MCF 10A (cell line): ENCODE data around the gene CLSTN2. TPM values are rescaled to one million over a fixed set of nuclear protein-coding genes. Genes with fewer than 3 reads are reported as not detected.

Experiments
- BruUV-seq: library from RNA; stranded (reverse); fragments of 400-500 nt; replicated peaks from 2 replicates; lab custom pipeline; 2021; lab: Mats Ljungman, UMichigan
- CTCF ChIA-PET: fragments of 300-600 bp; sonication (Branson Sonifier 250); formaldehyde crosslinking; extraction: SDS; loops from one replicate; lab custom pipeline; 2021; ENCODE audit warnings: antibody characterized with exemption, inconsistent platforms; lab: Yijun Ruan, JAX
- POLR2A ChIA-PET: fragments of 300-600, 350-650 bp; sonication (Branson Sonifier 250); formaldehyde crosslinking; extraction: SDS; loops from one replicate; lab custom pipeline; 2020; ENCODE audit warnings: antibody characterized with exemption, inconsistent platforms; lab: Yijun Ruan, JAX
- DNase-seq: peaks from one replicate; pipeline ENCODE4 v3.0.0-alpha.2; 2018; ENCODE audit not compliant: unreplicated experiment
- H3K27ac Mint-ChIP-seq: one replicate; pipeline ENCODE4 v1.8.0; 2022; ENCODE audit warnings: mild to moderate bottlenecking, low read depth, mixed read lengths; ENCODE audit not compliant: unreplicated experiment
- H3K27me3 Mint-ChIP-seq: one replicate; pipeline ENCODE4 v1.8.0; 2022; ENCODE audit warnings: mixed read lengths; ENCODE audit not compliant: insufficient read depth, unreplicated experiment
- H3K36me3 Mint-ChIP-seq: one replicate; pipeline ENCODE4 v1.8.0; 2022; ENCODE audit warnings: mild to moderate bottlenecking, moderate library complexity, mixed read lengths; ENCODE audit not compliant: insufficient read depth, unreplicated experiment
- H3K4me1 Mint-ChIP-seq: one replicate; pipeline ENCODE4 v1.8.0; 2022; ENCODE audit warnings: mixed read lengths; ENCODE audit not compliant: insufficient read depth, unreplicated experiment
- H3K4me3 Mint-ChIP-seq: one replicate; pipeline ENCODE4 v1.8.0; 2022; ENCODE audit warnings: mild to moderate bottlenecking, moderate library complexity, mixed read lengths; ENCODE audit not compliant: unreplicated experiment
- H3K9me3 Mint-ChIP-seq: one replicate; pipeline ENCODE4 v1.8.0; 2022; ENCODE audit warnings: mixed read lengths; ENCODE audit not compliant: unreplicated experiment
- CTCF ChIP-seq: fragments of 200-600 bp; IDR thresholded peaks from one replicate; pipeline ENCODE4 v1.8.0; 2022; ENCODE audit warnings: antibody characterized with exemption, mild to moderate bottlenecking; ENCODE audit not compliant: unreplicated experiment
- intact Hi-C: fragments of 100-400 bp; cut with micrococcal nuclease; formaldehyde crosslinking; loops from 2 replicates; pipeline ENCODE4 v1.14.1; 2022
- total RNA-seq: library from RNA; stranded (reverse); gene quantifications from 2 replicates; pipeline ENCODE4 v1.2.3, GENCODE V29; 2022

CLSTN2 gene
- total RNA-seq, 1 experiment from 2014 or later, result not detected

- Mint-ChIP-seq H3K9me3 (no peaks in the 10 kb centered on the region), H3K4me1 (peaks cover 5% of the 10 kb centered on the region), H3K27ac (no peak overlapping the region), H3K4me3 (no peak overlapping the region), H3K27me3 (no peaks in the 10 kb centered on the region), H3K36me3 (no peaks in the 10 kb centered on the region)
- POLR2A ChIA-PET, result no interaction called here
- TF ChIP-seq CTCF, result no peak
- BruUV-seq, result no TSS peak
- intact Hi-C loops, result no loop called here
- no peak for DNase-seq
- CTCF ChIA-PET, result interaction anchor here (0.6 kb wide), 2 partner anchors 205 to 946 kb away, joined by 3 to 7 read pairs; no protein-coding TSS in a partner anchor
Measured at GRCh38 chr3:140614001-140614400, 679.0 kb downstream of the CLSTN2 start.

GRCh38 chr3:140617135-140617534 is 682.1 kb downstream of the CLSTN2 start:
- H3K27me3 Mint-ChIP-seq, result no peaks in the 10 kb centered on the region
- H3K36me3 Mint-ChIP-seq, result no peaks in the 10 kb centered on the region
- DNase-seq, result no peak
- no TSS peak for BruUV-seq
- H3K9me3 Mint-ChIP-seq, result no peaks in the 10 kb centered on the region
- H3K27ac Mint-ChIP-seq, result no peak overlapping the region
- intact Hi-C loops, result no loop called here
- ChIA-PET CTCF (interaction anchor here (0.6 kb wide), 1 partner anchor 1189 kb away, joined by 3 read pairs; no protein-coding TSS in a partner anchor), POLR2A (no interaction called here)
- H3K4me3 Mint-ChIP-seq, result no peak overlapping the region
- TF ChIP-seq CTCF, result no peak
- H3K4me1 Mint-ChIP-seq, result peaks cover 5% of the 10 kb centered on the region

- Mint-ChIP-seq H3K27me3 (no peaks in the 10 kb centered on the region), H3K36me3 (no peaks in the 10 kb centered on the region), H3K9me3 (no peaks in the 10 kb centered on the region), H3K4me1 (peaks cover 17% of the 10 kb centered on the region), H3K4me3 (no peak overlapping the region), H3K27ac (no peak overlapping the region)
- no TSS peak for BruUV-seq
- ChIA-PET POLR2A (no interaction called here), CTCF (interaction anchor here (0.7 kb wide), 2 partner anchors 203 to 351 kb away, joined by 3 read pairs; no protein-coding TSS in a partner anchor)
- no peak for TF ChIP-seq CTCF
- no peak for DNase-seq
- intact Hi-C loops, result no loop called here
Measured at GRCh38 chr3:140626856-140627255, 691.9 kb downstream of the CLSTN2 start.
